Heart left ventricle (tissue), 16 donors: ENCODE measurements around the gene PLPPR1. TPM values are rescaled to one million over a fixed set of nuclear protein-coding genes. Genes with fewer than 3 reads are reported as not detected.

ENCODE experiments used
- ATAC-seq, 4 donors: fragments of 200-7000 bp; cut with Tn5 transposase; one replicate each; pipeline ENCODE4 v1.9.1; 2020 to 2022; ENCODE audit warnings: moderate library complexity in 4 of 4, mild to moderate bottlenecking in 3 of 4, moderate number of reproducible peaks in 1 of 4
- DNase-seq, 5 donors: peaks; one replicate each; pipeline ENCODE4 v3.0.0-alpha.2; 2020
- H3K27ac ChIP-seq, 12 donors: fragments of 200-600 bp; sonication (generic) in 4 of 12; one replicate each; pipeline versions ENCODE4 v1.5.0 to v1.8.0; 2016 to 2022; ENCODE audit warnings: mild to moderate bottlenecking in 2 of 12
- H3K27me3 ChIP-seq, 9 donors: fragments of 200-600 bp; sonication (generic) in 2 of 9; one replicate each; pipeline versions ENCODE4 v1.5.1 to v1.8.0; 2016 to 2022; ENCODE audit warnings: mild to moderate bottlenecking in 3 of 9
- H3K36me3 ChIP-seq, 9 donors: fragments of 200-600 bp; sonication (generic) in 2 of 9; one replicate each; pipeline versions ENCODE4 v1.5.0 to v1.8.0; 2018 to 2022; ENCODE audit warnings: mild to moderate bottlenecking in 2 of 9
- H3K4me1 ChIP-seq, 12 donors: fragments of 200-600 bp; sonication (generic) in 4 of 12; one replicate each; pipeline versions ENCODE4 v1.5.0 to v1.8.0; 2016 to 2022; ENCODE audit warnings: mild to moderate bottlenecking in 3 of 12
- H3K4me3 ChIP-seq, 12 donors: fragments of 200-600 bp; sonication (generic) in 4 of 12; one replicate each; pipeline versions ENCODE4 v1.5.0 to v1.8.0; 2017 to 2022; ENCODE audit warnings: mild to moderate bottlenecking in 9 of 12, moderate library complexity in 4 of 12
- H3K9me3 ChIP-seq, 12 donors: fragments of 200-600 bp; sonication (generic) in 4 of 12; one replicate each; pipeline versions ENCODE4 v1.5.0 to v1.8.0; 2016 to 2022; ENCODE audit warnings: mild to moderate bottlenecking in 1 of 12
- POLR2A ChIP-seq, 2 donors: fragments of 450-650 bp; IDR thresholded peaks; one replicate each; pipeline ENCODE4 v1.6.1; 2017; ENCODE audit warnings: antibody characterized with exemption in 2 of 2, mild to moderate bottlenecking in 2 of 2, moderate library complexity in 2 of 2
- WGBS, 4 donors: extraction: QIAGEN DNeasy Blood & Tissue Kit in 2 of 4; methylation state at CpG; one replicate each; pipeline versions ENCODE4 v1.1.5 to v1.1.7; 2013 to 2018; 5-methylcytosine and 5-hydroxymethylcytosine counted together
- intact Hi-C, 10 donors: fragments of 100-400 bp; cut with DNase I; formaldehyde crosslinking; loops; one replicate each; pipeline versions ENCODE4 v1.11.1 to v1.14.2; 2022
- polyA plus RNA-seq, 2 donors: library from polyadenylated mRNA; stranded (reverse); fragments of 200-250 nt; gene quantifications; one replicate each; pipeline ENCODE4 v1.2.3, GENCODE V29; 2013
- total RNA-seq, 9 donors: library from RNA; depleted of rRNA in 2 of 9; stranded (reverse); fragments of >200 nt in 2 of 9; fragmentation: NEBNext Ultra II Directional in 3 of 9; extraction: Animal tissue kit (Norgen Biotek cat#: 25700) in 3 of 9; gene quantifications; one replicate each; pipeline versions ENCODE4 v1.1.0 to v1.2.4, GENCODE V29; 2016 to 2023
- TF ChIP-seq, protein P1 (sequence below), 12 donors: fragments of 200-600 bp; sonication (generic) in 4 of 12; IDR thresholded peaks; one replicate each; pipeline versions ENCODE4 v1.5.0 to v1.8.0; 2018 to 2022; ENCODE audit warnings: antibody characterized with exemption in 12 of 12, mild to moderate bottlenecking in 5 of 12
- donor health status: ischemic (EF 13 %, LVEDD 7.1; RV severe dilation, severe dysfunction).
- donor health status: healthy with polysubstance abuse.
- donor health status: DM: no; HTN: yes; CAD: no.
- donor health status: DM: no; HTN: no; CAD: no.
- donor health status: ischemic (EF 25% LVEDD 6.9; RV normal size, moderate dysfunction).
- donor health status: ischemic (EF 25% LVEDD 5.7; RV mildly dilated, moderate dysfunction).
- donor health status: healthy.
- donor health status: DM: yes; HTN: yes; CAD: no.
- donor health status: ischemic (EF 35%, LVEDD 5.7; RV mildly dilated, moderate dysfunction).
- donor health status: nonischemic (EF 11% LVEDD 7.7; RV severe dilation, severe dysfunction).
- donor health status: DM: yes; HTN: yes; CAD: no.
- donor health status: PGD.
- donor health status: ischemic (EF 29% LVEDD 5.4; RV normal size, mild dysfunction).
- donor health status: nonischemic (EF 23%, LVEDD 6.1; RV moderate dilation, normal function).

PLPPR1 gene
- total and polyA plus RNA-seq, 11 donors = 0.33 TPM; not detected in 10

DNA sequence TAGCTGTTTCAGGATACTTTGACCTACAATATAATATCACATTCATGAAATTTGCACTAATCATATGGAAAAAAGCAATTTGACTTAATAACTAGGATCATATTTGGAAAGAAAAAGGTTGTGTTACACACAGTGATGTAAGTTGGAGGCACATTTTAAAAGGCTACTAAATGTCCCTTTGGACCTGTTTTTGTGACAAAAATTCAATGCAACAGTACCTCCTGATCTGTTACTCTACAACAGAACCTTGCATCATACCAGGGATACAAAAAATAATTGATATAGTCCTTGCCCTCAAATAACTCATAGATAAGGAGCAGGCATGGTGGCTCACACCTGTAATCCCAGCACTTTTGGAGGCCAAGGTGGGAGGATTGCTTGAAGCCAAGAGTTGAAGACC, 289.2 kb downstream of the PLPPR1 start:
- H3K36me3 ChIP-seq = no peaks in the 10 kb centered on the region
- no peak overlapping the region for H3K27ac ChIP-seq
- intact Hi-C loops = no loop called here
- TF ChIP-seq POLR2A (IDR thresholded peaks at IDR 0.05) = no peak
- TF ChIP-seq, protein P1, sequence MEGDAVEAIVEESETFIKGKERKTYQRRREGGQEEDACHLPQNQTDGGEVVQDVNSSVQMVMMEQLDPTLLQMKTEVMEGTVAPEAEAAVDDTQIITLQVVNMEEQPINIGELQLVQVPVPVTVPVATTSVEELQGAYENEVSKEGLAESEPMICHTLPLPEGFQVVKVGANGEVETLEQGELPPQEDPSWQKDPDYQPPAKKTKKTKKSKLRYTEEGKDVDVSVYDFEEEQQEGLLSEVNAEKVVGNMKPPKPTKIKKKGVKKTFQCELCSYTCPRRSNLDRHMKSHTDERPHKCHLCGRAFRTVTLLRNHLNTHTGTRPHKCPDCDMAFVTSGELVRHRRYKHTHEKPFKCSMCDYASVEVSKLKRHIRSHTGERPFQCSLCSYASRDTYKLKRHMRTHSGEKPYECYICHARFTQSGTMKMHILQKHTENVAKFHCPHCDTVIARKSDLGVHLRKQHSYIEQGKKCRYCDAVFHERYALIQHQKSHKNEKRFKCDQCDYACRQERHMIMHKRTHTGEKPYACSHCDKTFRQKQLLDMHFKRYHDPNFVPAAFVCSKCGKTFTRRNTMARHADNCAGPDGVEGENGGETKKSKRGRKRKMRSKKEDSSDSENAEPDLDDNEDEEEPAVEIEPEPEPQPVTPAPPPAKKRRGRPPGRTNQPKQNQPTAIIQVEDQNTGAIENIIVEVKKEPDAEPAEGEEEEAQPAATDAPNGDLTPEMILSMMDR (IDR thresholded peaks at IDR 0.05) = no peak
- DNase-seq (no peak), ATAC-seq (no peak)
- H3K27me3 ChIP-seq = peaks cover 0 to 3% (median 0%) of the 10 kb centered on the region in 9 donors
- no peaks in the 10 kb centered on the region for H3K9me3 ChIP-seq
- H3K4me3 ChIP-seq = no peak overlapping the region
- H3K4me1 ChIP-seq = no peaks in the 10 kb centered on the region

- Histone ChIP-seq H3K36me3 (no peaks in the 10 kb centered on the region), H3K4me1 (no peaks in the 10 kb centered on the region), H3K27ac (no peak overlapping the region), H3K4me3 (no peak overlapping the region), H3K9me3 (peaks cover 0 to 8% (median 0%) of the 10 kb centered on the region in 12 donors), H3K27me3 (peaks cover 0 to 3% (median 0%) of the 10 kb centered on the region in 9 donors)
- TF ChIP-seq POLR2A (IDR thresholded peaks at IDR 0.05) = no peak
- TF ChIP-seq, protein P1 (IDR thresholded peaks at IDR 0.05) = no peak
- ATAC-seq = no peak
- intact Hi-C loops = no loop called here
- DNase-seq = no peak
- WGBS, 4 donors = 85 to 87% (median 86%) methylated on average over 3 of the region's 3 CpGs
These were observed 294.6 kb downstream of the PLPPR1 start for GRCh38 chr9:101323129-101323528.

DNA sequence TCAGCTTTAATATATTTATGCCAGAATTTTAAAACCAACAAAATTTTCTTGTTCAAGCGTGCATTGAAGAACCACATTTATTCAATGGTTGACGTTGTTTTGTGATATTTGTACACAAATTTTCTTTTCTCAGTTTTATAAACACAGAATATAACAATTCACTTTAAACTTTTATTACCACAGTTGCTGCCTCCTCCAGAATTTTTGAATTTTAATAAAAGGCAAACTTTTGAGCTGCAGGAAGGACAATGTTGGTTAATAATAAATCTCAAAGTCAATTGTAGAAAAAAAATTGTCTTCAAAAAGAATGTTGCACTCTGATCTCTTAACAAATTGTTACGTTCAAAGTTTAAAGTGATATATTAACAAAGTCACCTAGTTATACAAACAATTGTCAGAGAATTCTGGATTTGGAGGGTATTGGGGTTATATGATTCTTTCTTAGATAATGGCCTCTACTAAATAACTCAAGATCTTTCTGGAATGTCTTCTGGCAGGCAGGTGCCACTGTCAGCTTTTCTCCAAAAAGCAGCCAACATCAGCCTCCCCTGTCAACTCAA, 295.8 kb downstream of the PLPPR1 start:
- Histone ChIP-seq H3K27ac (no peak overlapping the region), H3K9me3 (peaks cover 0 to 10% (median 0%) of the 10 kb centered on the region in 12 donors), H3K36me3 (no peaks in the 10 kb centered on the region), H3K4me3 (no peak overlapping the region), H3K4me1 (no peaks in the 10 kb centered on the region), H3K27me3 (peaks cover 0 to 3% (median 0%) of the 10 kb centered on the region in 9 donors)
- TF ChIP-seq, protein P1 (IDR thresholded peaks at IDR 0.05) = no peak
- TF ChIP-seq POLR2A (IDR thresholded peaks at IDR 0.05) = no peak
- WGBS, 4 donors = 76 to 87% (median 85%) methylated on average over 3 of the region's 3 CpGs
- ATAC-seq (no peak), DNase-seq (no peak)
- intact Hi-C loops = no loop called here

DNA sequence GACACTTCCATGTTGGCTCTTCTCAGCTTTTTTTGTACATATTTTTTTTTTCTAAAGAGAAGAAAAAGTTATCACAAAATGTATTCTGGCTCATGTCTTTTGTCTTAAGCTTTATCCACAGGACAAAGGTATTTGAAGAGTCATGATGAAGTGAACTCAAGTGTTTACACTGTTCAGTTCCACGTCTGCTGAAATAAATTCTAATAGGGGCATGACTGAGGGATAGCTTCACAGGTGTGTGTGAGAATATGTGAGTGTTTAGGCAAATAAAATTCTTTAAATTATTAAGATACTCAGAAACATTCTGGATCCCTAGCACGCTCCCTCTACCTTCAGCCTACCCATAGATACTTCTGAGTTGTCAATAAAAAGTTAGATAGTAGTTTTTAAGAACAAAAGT, 296.5 kb downstream of the PLPPR1 start:
- no peak for ATAC-seq
- no peaks in the 10 kb centered on the region for H3K36me3 ChIP-seq
- intact Hi-C loops = no loop called here
- TF ChIP-seq POLR2A (IDR thresholded peaks at IDR 0.05) = no peak
- TF ChIP-seq, protein P1 (IDR thresholded peaks at IDR 0.05) = no peak
- peaks cover 0 to 10% (median 0%) of the 10 kb centered on the region in 12 donors for H3K9me3 ChIP-seq
- no peak for DNase-seq
- WGBS, 4 donors = 62 to 71% (median 62%) methylated on average over 2 of the region's 2 CpGs
- H3K4me1 ChIP-seq = no peaks in the 10 kb centered on the region
- H3K27ac ChIP-seq = no peak overlapping the region
- no peak overlapping the region for H3K4me3 ChIP-seq
- peaks cover 0 to 3% (median 0%) of the 10 kb centered on the region in 9 donors for H3K27me3 ChIP-seq
